ENCODE data around the gene MAST2. TPM values are rescaled to one million over a fixed set of nuclear protein-coding genes. Genes with fewer than 3 reads are reported as not detected.
A peak's percentile ranks its signal among the peaks of the same experiment; 100 is the strongest.
"Not testable (repeated sequence)": the region's sequence is repeated elsewhere in the genome, so short reads cannot be mapped to it uniquely, and the experiment has no call there.

Gene MAST2
- polyA plus RNA-seq, 4 donors, result 27.0 to 48.8 (median 37.7) TPM

DNA sequence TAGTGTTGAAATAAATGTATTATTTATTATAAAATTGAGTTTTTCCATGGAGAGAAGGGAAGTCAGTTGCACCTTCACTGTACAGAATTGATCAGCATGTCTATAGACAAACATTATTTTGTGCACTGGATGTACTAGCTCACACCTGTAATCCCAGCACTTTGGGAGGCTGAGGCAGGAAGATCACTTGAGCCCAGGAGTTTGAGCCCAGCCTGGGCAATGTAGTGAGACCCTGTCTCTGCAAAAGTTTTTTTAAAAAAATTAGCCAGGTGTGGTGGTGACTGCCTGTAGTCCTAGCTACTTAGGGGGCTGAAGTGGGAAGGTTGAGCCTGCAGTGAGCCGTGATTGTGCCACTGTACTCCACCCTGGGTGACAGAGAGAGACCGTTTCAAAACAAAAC lies 87.7 kb downstream of the MAST2 start:
- no peak for DNase-seq (ENCODE audit: low read depth in 4 of 4, low spot score in 2 of 4)

GRCh38 chr1:45892068-45892785 lies 88.8 kb downstream of the MAST2 start:
- DNase-seq (ENCODE audit: low read depth in 4 of 4, low spot score in 2 of 4), result no peak

DNA sequence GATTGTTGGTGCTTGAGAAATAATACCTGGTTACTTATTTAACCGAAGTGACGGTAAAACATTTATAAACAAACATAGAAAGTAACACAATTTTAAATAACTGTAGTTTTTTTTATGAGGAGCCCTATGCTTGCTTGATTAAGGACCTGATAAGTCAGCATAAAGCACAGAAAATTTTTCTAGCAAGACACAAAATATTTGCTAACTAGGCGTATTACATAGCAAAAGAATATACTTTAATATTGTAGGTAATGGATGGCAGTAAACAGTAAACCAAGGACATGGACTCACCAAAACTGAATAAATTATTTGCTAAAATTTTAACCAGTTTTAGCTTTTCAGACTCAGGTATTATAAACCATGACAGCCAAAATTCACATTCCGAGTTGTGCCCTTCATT lies 90.9 kb downstream of the MAST2 start:
- DNase-seq (ENCODE audit: low read depth in 4 of 4, low spot score in 2 of 4), result no peak

- no peak for DNase-seq (ENCODE audit: low read depth in 4 of 4, low spot score in 2 of 4)
Measured at GRCh38 chr1:45894921-45895320, 91.5 kb downstream of the MAST2 start.

GRCh38 chr1:45895406-45895805 lies 92.0 kb downstream of the MAST2 start:
- DNase-seq (ENCODE audit: low read depth in 4 of 4, low spot score in 2 of 4), result no peak

DNA sequence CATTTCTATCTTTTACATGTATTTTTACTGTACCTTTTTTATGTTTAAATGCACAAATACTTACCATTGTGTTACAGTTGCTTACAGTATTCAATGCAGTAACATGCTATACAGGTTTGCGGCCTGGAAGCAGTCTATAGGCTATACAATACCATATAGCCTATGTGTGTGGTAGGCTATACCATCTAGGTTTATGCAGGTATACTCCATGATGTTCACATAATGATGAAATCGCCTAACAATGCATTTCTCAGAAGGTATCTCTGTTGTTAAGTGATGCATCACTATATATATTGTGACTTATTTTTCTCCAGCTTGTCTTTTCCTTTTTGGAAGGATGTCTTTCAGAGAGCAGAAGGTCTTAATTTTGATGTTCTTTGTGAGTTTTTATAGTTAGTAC lies 103.5 kb downstream of the MAST2 start:
- DNase-seq (ENCODE audit: low read depth in 4 of 4, low spot score in 2 of 4), result no peak

DNA sequence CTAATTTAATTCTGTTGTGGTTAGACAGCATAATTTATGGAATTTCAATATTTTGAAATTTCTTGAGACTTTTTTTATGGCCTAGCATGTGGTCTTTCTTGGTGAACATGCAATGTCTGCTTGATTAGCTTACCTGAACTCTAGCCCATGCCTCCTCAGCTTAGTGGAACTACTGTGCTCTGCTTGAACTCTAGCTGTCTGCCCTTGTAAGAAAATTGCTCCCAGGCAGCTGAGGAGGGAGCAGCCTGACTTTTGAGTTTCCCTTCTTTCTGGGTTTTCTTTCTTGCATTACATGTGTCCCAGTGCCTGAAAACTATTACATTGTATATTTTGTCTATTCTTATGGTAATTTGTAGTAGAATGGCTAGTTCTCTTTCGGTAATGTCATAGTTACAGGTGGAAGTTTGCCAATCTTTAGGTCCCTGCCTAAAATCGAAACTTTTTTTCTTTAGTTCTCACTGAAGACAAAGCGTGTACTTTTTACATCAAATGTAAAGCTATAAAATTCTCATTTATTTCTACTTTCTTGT lies 105.3 kb downstream of the MAST2 start:
- DNase-seq (ENCODE audit: low read depth in 4 of 4, low spot score in 2 of 4), result no peak

DNA sequence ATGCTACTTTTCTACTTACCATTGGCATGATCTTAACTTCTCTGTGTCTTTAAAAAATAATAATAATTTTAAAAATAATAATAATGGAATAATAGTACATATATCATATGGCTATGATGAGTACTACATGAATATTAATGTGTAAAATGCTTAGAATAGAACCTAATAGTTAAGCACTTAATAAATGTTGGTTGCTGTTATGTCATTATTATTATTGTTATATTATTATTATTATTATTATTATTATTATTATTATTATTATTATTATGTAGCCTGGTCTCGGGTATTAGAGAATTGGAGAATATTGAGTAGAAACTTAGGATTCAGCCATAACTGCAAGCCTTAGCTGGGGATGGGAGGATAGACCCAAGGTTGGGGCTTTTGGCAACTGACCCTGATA lies 108.2 kb downstream of the MAST2 start:
- no peak for DNase-seq (ENCODE audit: low read depth in 4 of 4, low spot score in 2 of 4)

GRCh38 chr1:45913183-45913683 lies 109.8 kb downstream of the MAST2 start:
- DNase-seq (ENCODE audit: low read depth in 4 of 4, low spot score in 2 of 4), result peak; percentile 27 to 48 (median 38)

GRCh38 chr1:45913731-45914501 lies 110.5 kb downstream of the MAST2 start:
- peak in 1 of 4 donors; percentile 13 for DNase-seq (ENCODE audit: low read depth in 4 of 4, low spot score in 2 of 4)

- no peak for DNase-seq (ENCODE audit: low read depth in 4 of 4, low spot score in 2 of 4)
Measured at GRCh38 chr1:45914836-45915235, 111.4 kb downstream of the MAST2 start.

DNA sequence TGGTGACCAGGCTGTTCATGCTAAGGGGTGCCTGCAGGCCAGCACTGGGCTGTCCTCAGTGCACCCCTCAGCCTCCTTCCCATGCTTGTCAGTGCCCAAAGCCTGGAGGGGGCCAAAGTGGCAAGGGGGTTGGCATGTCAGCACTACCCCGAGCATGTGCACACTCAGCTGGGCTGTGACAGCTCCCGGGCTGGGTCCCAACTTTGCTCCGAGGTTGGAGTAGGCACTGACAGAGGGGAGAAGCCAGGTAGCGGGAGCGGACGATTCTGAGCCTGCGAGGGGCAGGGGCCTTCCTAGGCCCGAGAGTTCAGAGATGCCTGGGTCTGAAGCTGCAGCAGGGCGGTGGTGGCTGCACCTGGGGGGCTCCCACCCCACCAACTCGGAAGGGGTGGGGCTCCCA lies 119.0 kb downstream of the MAST2 start:
- no peak for DNase-seq (ENCODE audit: low read depth in 4 of 4, low spot score in 2 of 4)

- DNase-seq (ENCODE audit: low read depth in 4 of 4, low spot score in 2 of 4), result no peak
Measured at GRCh38 chr1:45922813-45923212, 119.4 kb downstream of the MAST2 start.

DNA sequence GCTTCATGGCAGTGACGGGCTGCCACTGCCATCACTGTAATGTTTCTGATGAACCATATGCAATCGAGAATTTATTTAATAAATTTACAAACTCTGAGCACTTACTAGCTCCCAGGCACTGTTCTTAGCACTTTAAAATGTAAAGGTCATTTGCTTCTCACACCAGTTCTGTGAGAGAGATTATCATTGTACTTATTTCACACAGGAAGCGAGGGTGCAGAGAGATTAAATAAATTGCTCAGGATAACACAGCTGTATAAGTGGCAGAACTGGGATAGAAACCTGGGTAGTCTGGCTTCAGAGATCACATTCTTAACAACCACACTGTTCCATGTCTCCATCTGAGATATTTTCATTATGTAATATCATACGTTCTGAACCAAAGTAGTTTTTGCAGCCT lies 119.9 kb downstream of the MAST2 start:
- no peak for DNase-seq (ENCODE audit: low read depth in 4 of 4, low spot score in 2 of 4)

- DNase-seq (ENCODE audit: low read depth in 4 of 4, low spot score in 2 of 4), result no peak
Measured at GRCh38 chr1:45924736-45925135, 121.3 kb downstream of the MAST2 start.

DNA sequence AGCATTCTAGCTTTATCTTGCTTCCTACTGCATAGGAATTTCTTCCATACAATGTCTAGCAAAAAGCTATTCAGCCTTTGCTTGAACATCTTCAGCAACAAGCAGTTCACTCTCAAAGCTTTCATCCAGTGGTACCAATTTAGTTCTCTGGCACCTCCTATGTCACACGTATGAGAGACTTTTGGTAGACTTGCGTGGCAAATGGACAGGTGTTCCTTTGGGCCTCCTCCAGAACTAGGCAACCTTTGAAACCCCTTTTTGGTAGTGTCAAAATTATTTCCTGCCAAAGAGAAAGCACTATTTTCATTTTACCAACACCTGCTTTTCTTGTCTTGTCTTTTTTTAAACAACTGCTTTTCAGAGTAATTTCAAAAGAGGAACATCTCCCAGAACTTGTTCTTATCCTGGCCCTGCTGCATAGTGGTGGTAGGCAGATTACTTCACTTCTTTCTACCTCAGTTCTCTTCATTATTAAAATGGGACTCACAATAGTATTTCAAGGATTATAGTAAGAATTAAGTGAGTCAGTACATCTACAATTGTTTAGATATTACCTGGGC lies 122.4 kb downstream of the MAST2 start:
- DNase-seq (ENCODE audit: low read depth in 4 of 4, low spot score in 2 of 4), result no peak

DNA sequence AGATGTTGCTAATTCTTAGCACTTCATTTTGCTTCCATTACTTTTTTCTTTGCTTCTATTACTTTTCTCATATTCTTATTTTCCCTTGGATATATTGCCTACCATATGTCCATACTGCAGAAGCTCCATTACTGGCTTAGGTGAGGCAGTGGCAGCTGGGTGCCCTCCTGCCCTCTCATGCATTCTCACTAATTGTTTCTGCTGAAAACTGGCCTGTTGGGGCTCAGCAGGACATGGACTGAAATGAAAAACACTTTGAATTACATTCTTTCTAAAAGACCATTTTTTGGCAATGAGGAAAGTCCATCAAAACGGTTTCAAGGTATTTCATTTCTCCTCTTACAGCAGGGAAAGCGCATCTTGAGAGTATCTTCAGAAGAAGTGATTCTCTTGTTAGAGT lies 122.9 kb downstream of the MAST2 start:
- DNase-seq (ENCODE audit: low read depth in 4 of 4, low spot score in 2 of 4), result no peak

- not testable (repeated sequence) for DNase-seq (ENCODE audit: low read depth in 4 of 4, low spot score in 2 of 4)
Measured at GRCh38 chr1:45927231-45927915, 124.0 kb downstream of the MAST2 start.

- DNase-seq (ENCODE audit: low read depth in 4 of 4, low spot score in 2 of 4), result no peak
Measured at GRCh38 chr1:45928486-45929205, 125.2 kb downstream of the MAST2 start.

DNA sequence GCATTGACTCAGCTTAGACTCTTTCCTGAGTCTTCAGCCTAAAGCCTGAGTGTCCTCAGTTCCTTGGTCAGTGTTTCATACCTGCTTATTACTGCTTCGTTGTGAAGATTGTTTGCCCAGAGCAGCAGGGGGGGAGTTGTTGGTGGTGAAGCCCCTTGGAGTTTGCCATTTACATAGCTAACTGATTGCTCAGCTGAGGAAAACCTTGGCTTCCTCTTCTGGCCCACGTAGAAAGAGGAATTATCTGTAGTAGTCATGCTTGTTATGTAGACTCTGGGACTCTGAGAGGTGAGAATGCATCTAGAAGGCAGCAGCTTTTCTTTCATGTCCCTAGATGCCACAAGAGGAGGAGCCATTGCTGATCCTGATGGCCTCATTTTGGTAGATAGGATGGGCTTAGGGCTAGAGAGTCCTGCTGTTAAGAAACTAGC lies 125.9 kb downstream of the MAST2 start:
- no peak for DNase-seq (ENCODE audit: low read depth in 4 of 4, low spot score in 2 of 4)

Measured in left renal cortex interstitium (tissue), 4 donors.